ENCODE data around the gene RRH. TPM values are rescaled to one million over a fixed set of nuclear protein-coding genes. Genes with fewer than 3 reads are reported as not detected.
A peak's percentile ranks its signal among the peaks of the same experiment; 100 is the strongest.

The RRH gene
- total and polyA plus RNA-seq, 2 of the 13 experiments (the other 11 are each of a cell fraction or from before 2014, with no cell fraction given) = 0.07 to 0.17 TPM

GRCh38 chr4:109815151-109816081, 12.4 kb upstream of the RRH start, which contains the start of gene GAR1 (continued):
- peak; percentile 13; the same call in 1 of the 2 replicates for TF ChIP-seq FOXO1 (CRISPR knock-in tag; IDR thresholded peaks at IDR 0.05)
- TF ChIP-seq ZBED4 (CRISPR knock-in tag; IDR thresholded peaks at IDR 0.05; ENCODE audit: borderline replicate concordance) = peak; percentile 27; the same call in 1 of the 2 replicates
- TF ChIP-seq CAMTA2 (CRISPR knock-in tag; IDR thresholded peaks at IDR 0.05; ENCODE audit: borderline replicate concordance) = peak; percentile 57; the same call in 1 of the 2 replicates
- TF ChIP-seq POGZ (CRISPR knock-in tag; IDR thresholded peaks at IDR 0.05) = peak; percentile 74
- TF ChIP-seq GMEB1 (CRISPR knock-in tag; IDR thresholded peaks at IDR 0.05; ENCODE audit: borderline replicate concordance) = peak; percentile 94
- TF ChIP-seq KDM5B (CRISPR knock-in tag; IDR thresholded peaks at IDR 0.05; ENCODE audit: borderline replicate concordance) = peak; percentile 78; the same call in 1 of the 2 replicates
- peak; percentile 97 for TF ChIP-seq HOXA3 (CRISPR knock-in tag; IDR thresholded peaks at IDR 0.05)
- peak; percentile 79; the same call in 1 of the 2 replicates for TF ChIP-seq ZNF576 (CRISPR knock-in tag; IDR thresholded peaks at IDR 0.05)
- TF ChIP-seq ETV5 (CRISPR knock-in tag; IDR thresholded peaks at IDR 0.05; ENCODE audit: borderline replicate concordance) = peak; percentile 70
- no peak for TF ChIP-seq HNF1A (IDR thresholded peaks at IDR 0.05; ENCODE audit: low read depth)
- TF ChIP-seq HNF1A (CRISPR knock-in tag; IDR thresholded peaks at IDR 0.05; ENCODE audit: borderline replicate concordance) = peak; percentile 52; the same call in 1 of the 2 replicates
- peak; percentile 87 for TF ChIP-seq ZFY (CRISPR knock-in tag; IDR thresholded peaks at IDR 0.05)
- peak; percentile 81 for TF ChIP-seq KLF6 (CRISPR knock-in tag; IDR thresholded peaks at IDR 0.05)
- TF ChIP-seq ATF5 (CRISPR knock-in tag; IDR thresholded peaks at IDR 0.05; ENCODE audit: low read depth) = 0 out of 2 replicates have a peak, but pooled peaks have one; percentile 75
- TF ChIP-seq KDM4B (CRISPR knock-in tag; IDR thresholded peaks at IDR 0.05) = no peak
